ENCODE results near the gene ADD1.

The ADD1 gene

DNA sequence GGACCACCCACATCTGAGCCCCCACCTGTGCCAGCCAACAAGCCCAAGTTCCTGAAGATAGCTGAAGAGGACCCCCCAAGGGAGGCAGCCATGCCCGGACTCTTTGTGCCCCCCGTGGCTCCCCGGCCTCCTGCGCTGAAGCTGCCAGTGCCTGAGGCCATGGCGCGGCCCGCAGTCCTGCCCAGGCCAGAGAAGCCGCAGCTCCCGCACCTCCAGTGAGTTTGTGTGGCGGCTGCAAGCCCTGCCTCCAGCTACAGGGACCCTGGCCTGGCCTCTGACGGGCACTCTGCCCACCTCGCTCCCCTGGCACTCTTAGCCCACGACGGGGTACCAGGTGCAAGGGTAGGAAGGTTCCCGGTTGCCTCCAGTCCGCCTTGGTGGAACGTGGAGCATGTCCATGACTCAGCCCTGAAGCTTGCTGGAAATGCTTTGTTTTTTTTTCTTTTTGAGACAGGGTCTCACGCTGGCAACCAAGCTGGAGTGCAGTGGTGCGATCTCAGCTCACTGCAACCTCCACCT lies 13.7 kb upstream of the ADD1 start:
- TF ChIP-seq, protein P1, sequence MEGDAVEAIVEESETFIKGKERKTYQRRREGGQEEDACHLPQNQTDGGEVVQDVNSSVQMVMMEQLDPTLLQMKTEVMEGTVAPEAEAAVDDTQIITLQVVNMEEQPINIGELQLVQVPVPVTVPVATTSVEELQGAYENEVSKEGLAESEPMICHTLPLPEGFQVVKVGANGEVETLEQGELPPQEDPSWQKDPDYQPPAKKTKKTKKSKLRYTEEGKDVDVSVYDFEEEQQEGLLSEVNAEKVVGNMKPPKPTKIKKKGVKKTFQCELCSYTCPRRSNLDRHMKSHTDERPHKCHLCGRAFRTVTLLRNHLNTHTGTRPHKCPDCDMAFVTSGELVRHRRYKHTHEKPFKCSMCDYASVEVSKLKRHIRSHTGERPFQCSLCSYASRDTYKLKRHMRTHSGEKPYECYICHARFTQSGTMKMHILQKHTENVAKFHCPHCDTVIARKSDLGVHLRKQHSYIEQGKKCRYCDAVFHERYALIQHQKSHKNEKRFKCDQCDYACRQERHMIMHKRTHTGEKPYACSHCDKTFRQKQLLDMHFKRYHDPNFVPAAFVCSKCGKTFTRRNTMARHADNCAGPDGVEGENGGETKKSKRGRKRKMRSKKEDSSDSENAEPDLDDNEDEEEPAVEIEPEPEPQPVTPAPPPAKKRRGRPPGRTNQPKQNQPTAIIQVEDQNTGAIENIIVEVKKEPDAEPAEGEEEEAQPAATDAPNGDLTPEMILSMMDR (IDR thresholded peaks at IDR 0.05; ENCODE audit: low read depth, low read length) = no peak
- H3K4me3 ChIP-seq (ENCODE audit: low read depth, low read length) = no peak overlapping the region

DNA sequence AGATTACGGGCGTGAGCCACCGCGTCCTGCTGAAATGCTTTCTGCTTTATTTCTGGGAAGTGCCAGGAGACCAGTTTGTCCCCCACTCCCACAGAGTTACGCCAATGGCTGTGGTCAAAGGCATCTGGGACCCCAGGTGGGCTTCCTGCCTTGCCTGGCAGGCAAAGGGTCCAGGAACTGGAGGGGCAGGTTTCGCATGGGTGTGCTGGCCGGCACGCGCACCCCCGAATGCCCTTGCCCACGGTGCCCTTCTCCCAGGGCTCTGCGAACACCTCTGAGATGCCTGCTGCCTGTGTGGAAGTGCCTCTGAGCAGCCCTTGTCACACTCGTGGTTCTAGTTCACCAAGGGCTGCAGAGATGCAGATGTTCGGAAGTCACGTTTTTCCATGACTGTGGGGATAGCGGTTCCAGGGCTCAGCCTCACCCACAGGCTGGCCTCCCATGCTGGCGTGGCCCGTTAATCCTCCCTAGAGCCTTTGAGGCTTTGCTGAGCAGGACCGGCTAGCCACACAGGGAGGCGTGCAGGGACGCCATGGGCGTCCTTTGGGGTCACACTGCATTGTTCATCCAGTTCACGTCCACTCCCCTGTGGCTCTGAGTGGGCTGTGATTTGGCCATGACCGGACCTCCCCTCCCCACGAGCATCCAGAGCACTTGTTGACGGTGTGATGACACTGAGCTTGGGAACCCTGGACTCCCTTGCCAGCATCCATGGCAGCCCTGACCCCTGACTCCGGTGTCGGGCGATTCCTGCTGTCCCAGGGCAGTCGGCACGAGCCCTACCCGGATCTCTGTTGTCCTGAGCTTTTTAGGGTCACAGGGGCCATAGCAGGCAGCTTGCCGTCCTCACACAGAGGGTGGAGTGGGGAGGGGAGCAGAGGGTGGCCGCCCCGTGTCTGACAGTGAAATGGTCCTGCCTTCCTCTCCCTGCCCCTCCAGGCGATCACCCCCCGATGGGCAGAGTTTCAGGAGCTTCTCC lies 12.7 kb upstream of the ADD1 start:
- TF ChIP-seq, protein P1 (IDR thresholded peaks at IDR 0.05; ENCODE audit: low read depth, low read length) = no peak
- H3K4me3 ChIP-seq (ENCODE audit: low read depth, low read length) = no peak overlapping the region

DNA sequence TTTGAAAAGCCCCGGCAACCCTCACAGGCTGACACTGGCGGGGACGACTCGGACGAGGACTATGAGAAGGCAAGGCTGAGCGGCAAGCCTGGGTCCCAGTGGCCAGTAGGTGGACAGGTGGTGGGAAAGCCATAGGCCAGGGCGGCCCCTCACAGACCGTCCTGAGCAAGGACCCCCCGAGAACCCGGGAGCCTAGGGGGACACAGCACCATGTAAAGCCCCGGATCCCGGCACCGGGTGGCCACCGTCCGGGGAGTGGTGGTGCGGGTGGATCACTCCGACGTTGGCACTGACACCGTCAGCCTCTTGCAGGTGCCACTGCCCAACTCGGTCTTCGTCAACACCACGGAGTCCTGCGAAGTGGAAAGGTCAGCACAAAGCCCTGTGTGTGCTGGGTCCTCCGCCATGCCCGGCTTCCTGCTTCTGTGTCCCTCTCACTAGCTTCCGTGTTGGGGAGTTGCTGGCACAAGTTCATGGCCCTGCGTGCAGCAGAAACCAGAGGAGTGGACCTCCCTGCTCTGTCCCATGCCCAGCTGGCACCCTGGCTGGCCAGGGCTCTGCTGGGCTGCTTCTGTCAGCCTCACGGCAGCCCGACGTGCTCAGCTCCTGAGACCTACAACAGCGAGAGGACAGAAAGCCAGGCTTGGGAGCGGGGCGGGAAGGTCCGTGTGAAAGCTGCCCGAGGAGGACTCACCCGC lies 11.9 kb upstream of the ADD1 start:
- TF ChIP-seq, protein P1 (IDR thresholded peaks at IDR 0.05; ENCODE audit: low read depth, low read length) = no peak

DNA sequence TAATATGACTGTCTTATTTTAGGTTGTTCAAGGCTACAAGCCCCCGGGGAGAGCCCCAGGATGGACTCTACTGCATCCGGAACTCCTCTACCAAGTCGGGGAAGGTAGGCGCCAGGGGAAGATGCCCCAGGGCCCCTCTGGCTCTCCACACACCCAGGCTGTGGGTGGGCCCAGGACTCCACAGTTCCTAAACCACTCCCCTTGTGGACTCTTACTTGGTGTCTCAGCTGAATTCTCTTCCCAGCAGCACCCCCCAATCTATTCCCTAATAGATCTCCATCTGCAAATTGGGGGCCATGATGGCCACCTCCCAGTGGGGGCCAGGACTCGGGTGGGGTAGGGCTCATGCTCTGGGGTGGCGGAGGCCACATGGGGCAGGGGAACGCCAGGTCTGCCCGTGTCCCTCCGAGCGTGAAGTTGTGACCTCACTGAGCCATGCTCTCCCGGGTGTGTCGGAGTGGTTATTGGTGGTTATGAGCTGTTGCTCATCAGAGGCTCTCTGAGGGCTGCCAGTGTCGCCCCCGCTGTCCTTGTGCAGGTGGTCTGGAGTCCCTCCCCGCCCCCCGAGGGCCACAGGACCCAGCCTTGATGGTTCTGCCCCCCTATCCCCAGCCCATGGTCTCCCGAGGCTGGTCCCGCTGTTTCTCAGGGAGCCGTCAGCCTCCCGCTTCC lies 11.2 kb upstream of the ADD1 start:
- TF ChIP-seq, protein P1 (IDR thresholded peaks at IDR 0.05; ENCODE audit: low read depth, low read length) = no peak
- no peak overlapping the region for H3K4me3 ChIP-seq (ENCODE audit: low read depth, low read length)

More for the DNA sequence above, 11.9 kb upstream of the ADD1 start:
- H3K4me3 ChIP-seq (ENCODE audit: low read depth, low read length) = no peak overlapping the region

DNA sequence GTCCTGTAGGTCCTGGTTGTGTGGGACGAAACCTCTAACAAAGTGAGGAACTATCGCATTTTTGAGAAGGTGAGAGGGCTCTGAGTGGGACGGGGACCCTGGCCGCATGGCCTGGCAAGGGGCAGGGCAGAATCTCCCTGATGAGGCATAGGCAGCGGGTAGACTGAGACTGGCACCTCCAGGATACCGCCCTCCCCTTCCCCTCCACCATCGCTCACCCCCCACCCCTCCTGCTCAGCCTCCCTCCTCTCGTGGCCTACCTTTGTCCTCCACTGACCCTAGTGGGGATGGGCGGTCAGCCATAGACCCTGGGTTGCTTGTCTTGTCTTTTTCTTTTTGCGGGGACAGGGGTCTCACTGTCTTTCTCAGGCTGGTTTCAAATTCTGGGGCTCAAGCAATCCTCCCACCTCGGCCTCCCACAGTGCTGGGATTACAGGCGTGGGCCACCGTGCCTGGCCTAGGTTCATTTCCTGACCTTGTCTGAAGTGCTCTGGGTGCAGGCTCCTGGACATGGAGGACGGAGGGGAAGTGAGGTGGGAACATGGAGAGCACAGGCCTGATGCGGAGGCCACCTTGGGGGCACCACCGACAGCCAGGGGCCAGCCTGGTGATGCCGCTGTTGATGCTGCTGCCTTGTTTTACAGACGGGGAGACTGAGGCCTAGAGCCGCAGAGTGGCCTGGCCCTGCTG lies 10.5 kb upstream of the ADD1 start:
- no peak overlapping the region for H3K4me3 ChIP-seq (ENCODE audit: low read depth, low read length)
- TF ChIP-seq, protein P1 (IDR thresholded peaks at IDR 0.05; ENCODE audit: low read depth, low read length) = no peak

DNA sequence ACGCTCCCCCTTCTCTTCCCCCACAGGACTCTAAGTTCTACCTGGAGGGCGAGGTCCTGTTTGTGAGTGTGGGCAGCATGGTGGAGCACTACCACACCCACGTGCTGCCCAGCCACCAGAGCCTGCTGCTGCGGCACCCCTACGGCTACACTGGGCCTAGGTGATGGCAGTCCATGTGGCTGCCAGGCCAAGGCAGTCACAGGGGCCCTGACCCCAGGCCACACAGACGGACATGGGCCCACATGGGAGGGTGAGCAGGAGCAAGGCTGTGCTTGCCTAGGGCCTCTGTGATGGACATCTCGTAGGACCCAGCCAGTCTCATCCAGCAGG lies 10.0 kb upstream of the ADD1 start:
- no peak overlapping the region for H3K4me3 ChIP-seq (ENCODE audit: low read depth, low read length)
- TF ChIP-seq, protein P1 (IDR thresholded peaks at IDR 0.05; ENCODE audit: low read depth, low read length) = no peak
